Panc1 (cell line): ENCODE results near the gene SCN10A. TPM values are rescaled to one million over a fixed set of nuclear protein-coding genes. Genes with fewer than 3 reads are reported as not detected.

Experiments used
- ATAC-seq: fragments of 200-7000 bp; cut with Tn5 transposase; 2 replicates; pipeline ENCODE4 v1.9.1; 2020; ENCODE audit warnings: mild to moderate bottlenecking, moderate library complexity
- BruUV-seq: library from RNA; stranded (reverse); fragments of 400-500 nt; replicated peaks from 2 replicates; lab custom pipeline; 2021; lab: Mats Ljungman, UMichigan
- CTCF ChIA-PET: fragments of 300-600 bp; sonication (Branson Sonifier 250); formaldehyde crosslinking; loops from one replicate; lab custom pipeline; 2022; ENCODE audit warnings: antibody characterized with exemption; lab: Charles Lee
- POLR2A ChIA-PET: fragments of 300-600 bp; sonication (Branson Sonifier 250); formaldehyde crosslinking; loops from one replicate; lab custom pipeline; 2022; ENCODE audit warnings: antibody characterized with exemption; lab: Charles Lee
- DNase-seq: peaks from one replicate; pipeline ENCODE4 v3.0.0-alpha.2; 2010; ENCODE audit warnings: low read depth, low spot score
- H3K27ac ChIP-seq: 2 replicates; pipeline ENCODE4 v1.5.1; 2011; ENCODE audit warnings: mild to moderate bottlenecking, low read length, inconsistent platforms
- H3K27me3 ChIP-seq: fragments of 200-500 bp; sonication (Bioruptor generic); 2 replicates; pipeline ENCODE4 v1.6.0; 2014; ENCODE audit warnings: low read length, inconsistent platforms; ENCODE audit not compliant: control insufficient read depth, insufficient read depth
- H3K36me3 ChIP-seq: fragments of 200-500 bp; sonication (Bioruptor generic); 2 replicates; pipeline ENCODE4 v1.5.1; 2014; ENCODE audit warnings: inconsistent platforms, mild to moderate bottlenecking, low read length, moderate library complexity; ENCODE audit not compliant: control insufficient read depth, insufficient read depth
- H3K4me1 ChIP-seq: 2 replicates; pipeline ENCODE4 v1.5.1; 2011; ENCODE audit warnings: inconsistent platforms, mild to moderate bottlenecking, low read length, moderate library complexity; ENCODE audit not compliant: control insufficient read depth, insufficient read depth
- H3K4me3 ChIP-seq, 2 experiments: 2 replicates each; pipeline ENCODE4 v1.5.1; 2011 to 2012; ENCODE audit warnings: low read depth in 2 of 2, low read length in 2 of 2, mild to moderate bottlenecking in 2 of 2, inconsistent platforms in 1 of 2, moderate library complexity in 1 of 2
- H3K9me3 ChIP-seq: fragments of 200-500 bp; sonication (Bioruptor generic); 2 replicates; pipeline ENCODE4 v1.5.1; 2014; ENCODE audit warnings: low read depth, mild to moderate bottlenecking, inconsistent platforms, low read length, moderate library complexity; ENCODE audit not compliant: control insufficient read depth, insufficient read depth
- CTCF ChIP-seq: fragments of 450-650 bp; IDR thresholded peaks from 2 replicates; pipeline ENCODE4 v1.5.1; 2017; ENCODE audit warnings: mild to moderate bottlenecking
- POLR2AphosphoS5 ChIP-seq: IDR thresholded peaks from 2 replicates; pipeline ENCODE4 v1.6.1; 2012; ENCODE audit warnings: mild to moderate bottlenecking, low read depth, low read length, moderate library complexity
- REST ChIP-seq, 2 experiments: IDR thresholded peaks; 2 replicates each; pipeline ENCODE4 v1.6.1; 2011 to 2012; ENCODE audit warnings: low read depth in 2 of 2, control low read depth in 1 of 2, low read length in 1 of 2, mild to moderate bottlenecking in 1 of 2, moderate library complexity in 1 of 2; ENCODE audit not compliant: insufficient read depth in 1 of 2
- SIN3A ChIP-seq: IDR thresholded peaks from 2 replicates; pipeline ENCODE4 v1.6.1; 2012; ENCODE audit warnings: low read depth, mild to moderate bottlenecking, low read length, moderate library complexity, borderline replicate concordance; ENCODE audit not compliant: insufficient read depth
- TCF7L2 ChIP-seq: IDR thresholded peaks from 2 replicates; pipeline ENCODE4 v1.6.1; 2011; ENCODE audit warnings: mild to moderate bottlenecking, low read depth, low read length, inconsistent platforms
- in situ Hi-C: cut with HindIII; loops from 2 replicates; pipeline ENCODE4 v1.10.0; 2016; ENCODE audit warnings: low sequenced_read_pairs, low pct_unique_long_range_greater_than_20kb
- intact Hi-C: fragments of 100-400 bp; cut with micrococcal nuclease; formaldehyde crosslinking; loops from one replicate; pipeline ENCODE4 v1.10.0; 2022; ENCODE audit not compliant: unreplicated experiment
- total RNA-seq: library from RNA; stranded (reverse); gene quantifications from one replicate; pipeline ENCODE4 v1.2.1, GENCODE V29; 2021; ENCODE audit not compliant: unreplicated experiment

The SCN10A gene
- total RNA-seq, 1 experiment from 2014 or later: not detected

- ChIA-PET CTCF (interaction anchor here (0.8 kb wide), 1 partner anchor 134 kb away, joined by 3 read pairs; no protein-coding TSS in a partner anchor), POLR2A (no interaction called here)
- H3K4me1 ChIP-seq: no peaks in the 10 kb centered on the region
- H3K27ac ChIP-seq: no peak overlapping the region
- ATAC-seq (peak; percentile 71; the same call in 1 of the 2 replicates), DNase-seq (no peak)
- no peaks in the 10 kb centered on the region for H3K36me3 ChIP-seq
- H3K4me3 ChIP-seq: no peak overlapping the region
- TF ChIP-seq CTCF (peak; percentile 69), POLR2AphosphoS5 (no peak)
- intact Hi-C loops (no loop called here), in situ Hi-C loops (loop anchor here (25.0 kb wide), 1 partner anchor 144 kb away; no protein-coding TSS in a partner anchor)
- peaks cover 2% of the 10 kb centered on the region; the same call in 1 of the 2 replicates for H3K27me3 ChIP-seq
- no peaks in the 10 kb centered on the region for H3K9me3 ChIP-seq
- no TSS peak for BruUV-seq
Observed at GRCh38 chr3:38655708-38656300, 160.2 kb downstream of the SCN10A start.

- TF ChIP-seq CTCF: no peak
- no peak for TF ChIP-seq REST (IDR thresholded peaks at IDR 0.05; ENCODE audit: insufficient read depth in 1 of 2, low read depth in 2 of 2, low read length in 1 of 2)
- TF ChIP-seq SIN3A: no peak
- TF ChIP-seq TCF7L2: no peak
- TF ChIP-seq POLR2AphosphoS5: no peak
- Histone ChIP-seq H3K27me3 (peaks cover 2% of the 10 kb centered on the region; the same call in 1 of the 2 replicates), H3K4me1 (no peaks in the 10 kb centered on the region), H3K36me3 (no peaks in the 10 kb centered on the region; the same call in 1 of the 2 replicates), H3K9me3 (no peaks in the 10 kb centered on the region), H3K27ac (no peak overlapping the region), H3K4me3 (no peak overlapping the region)
- ATAC-seq (no peak), DNase-seq (no peak)
- POLR2A ChIA-PET: no interaction called here
- in situ Hi-C loops: loop anchor here (25.0 kb wide), 1 partner anchor 142 kb away; no protein-coding TSS in a partner anchor
- intact Hi-C loops: no loop called here
- CTCF ChIA-PET: no interaction called here
- no TSS peak for BruUV-seq
Observed at GRCh38 chr3:38653685-38654537, 162.1 kb downstream of the SCN10A start.
